Mesothelial cell of epicardium (in vitro differentiated cells): ENCODE results near the gene POTED. TPM values are rescaled to one million over a fixed set of nuclear protein-coding genes. Genes with fewer than 3 reads are reported as not detected.
"Not testable (repeated sequence)": the region's sequence is repeated elsewhere in the genome, so short reads cannot be mapped to it uniquely, and the experiment has no call there.

Experiments used
- DNase-seq, 2 experiments: peaks; one replicate each; pipeline ENCODE4 v3.0.0; 2021; ENCODE audit warnings: low spot score in 2 of 2; ENCODE audit not compliant: unreplicated experiment in 2 of 2
- H3K27ac Mint-ChIP-seq: 2 replicates; pipeline ENCODE4 v1.8.0; 2021; ENCODE audit warnings: mixed read lengths
- H3K27me3 Mint-ChIP-seq: 2 replicates; pipeline ENCODE4 v1.8.0; 2021; ENCODE audit warnings: low read depth, mixed read lengths
- H3K36me3 Mint-ChIP-seq: 2 replicates; pipeline ENCODE4 v1.8.0; 2021; ENCODE audit warnings: mixed read lengths
- H3K4me1 Mint-ChIP-seq: 2 replicates; pipeline ENCODE4 v1.8.0; 2021; ENCODE audit warnings: mixed read lengths
- H3K4me3 Mint-ChIP-seq: 2 replicates; pipeline ENCODE4 v1.8.0; 2021; ENCODE audit warnings: mild to moderate bottlenecking, moderate library complexity, mixed read lengths
- H3K9me3 Mint-ChIP-seq: 2 replicates; pipeline ENCODE4 v1.8.0; 2021; ENCODE audit warnings: mixed read lengths
- microRNA-seq: library from miRNA; unstranded; fragments of <30 nt; microRNA quantifications from one replicate; pipeline ENCODE4 v1.2.0, GENCODE V29; 2021; ENCODE audit warnings: inconsistent platforms, mixed read lengths
- total RNA-seq: library from RNA; stranded (reverse); gene quantifications from 3 replicates; pipeline ENCODE4 v1.2.1, GENCODE V29; 2021

Gene POTED
- not detected in 3 replicates for total RNA-seq

DNA sequence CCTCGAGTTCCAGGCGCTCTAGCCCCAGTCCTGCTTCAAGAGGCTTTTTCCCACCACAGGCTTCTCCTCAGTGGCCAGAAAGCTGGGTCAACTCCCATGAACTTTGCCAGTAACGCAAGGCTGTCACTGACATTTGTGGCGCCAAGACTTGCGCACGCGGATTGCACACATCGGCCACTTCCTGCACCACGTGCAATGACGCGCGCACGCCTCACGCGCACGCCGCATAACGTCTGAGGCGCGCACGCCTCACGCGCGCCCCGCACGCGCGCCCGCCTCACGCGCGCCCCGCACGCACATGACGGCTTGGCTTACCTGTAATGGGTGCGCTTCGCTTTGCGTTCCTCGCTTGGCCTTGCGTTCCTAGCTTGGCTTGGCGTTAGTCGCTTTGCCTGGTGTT lies at the start of gene POTED:
Gene POTED, plus strand, starts transcription at position 301 of the 400 bp plus-strand sequence. CDS start 452 bp downstream, outside the sequence.
- not testable (repeated sequence) for H3K36me3 Mint-ChIP-seq, H3K4me1 Mint-ChIP-seq, DNase-seq, H3K9me3 Mint-ChIP-seq, H3K27me3 Mint-ChIP-seq, H3K4me3 Mint-ChIP-seq, H3K27ac Mint-ChIP-seq

DNA sequence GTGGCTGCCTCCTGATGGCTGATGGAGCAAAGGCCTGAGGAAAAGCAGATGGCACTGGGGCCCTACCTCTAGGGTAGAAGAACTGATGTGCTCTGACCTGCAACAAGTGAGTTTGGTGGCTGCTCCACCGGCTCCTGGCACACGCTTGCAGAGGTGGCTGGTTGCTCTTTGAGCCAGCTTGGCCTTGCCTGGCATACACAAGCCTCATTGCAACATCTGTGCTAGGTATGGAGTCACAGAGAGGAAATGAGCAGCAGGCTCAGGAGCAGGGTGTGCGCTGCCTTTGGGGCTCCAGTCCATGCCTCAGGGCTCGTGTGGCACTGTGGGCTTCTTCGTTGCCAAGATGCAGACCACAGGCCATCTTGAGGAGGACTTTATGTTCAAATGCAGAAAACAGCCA lies 40.5 kb downstream of the POTED start:
- H3K4me1 Mint-ChIP-seq, H3K9me3 Mint-ChIP-seq, H3K4me3 Mint-ChIP-seq, H3K36me3 Mint-ChIP-seq, DNase-seq, H3K27ac Mint-ChIP-seq, H3K27me3 Mint-ChIP-seq: not testable (repeated sequence)

DNA sequence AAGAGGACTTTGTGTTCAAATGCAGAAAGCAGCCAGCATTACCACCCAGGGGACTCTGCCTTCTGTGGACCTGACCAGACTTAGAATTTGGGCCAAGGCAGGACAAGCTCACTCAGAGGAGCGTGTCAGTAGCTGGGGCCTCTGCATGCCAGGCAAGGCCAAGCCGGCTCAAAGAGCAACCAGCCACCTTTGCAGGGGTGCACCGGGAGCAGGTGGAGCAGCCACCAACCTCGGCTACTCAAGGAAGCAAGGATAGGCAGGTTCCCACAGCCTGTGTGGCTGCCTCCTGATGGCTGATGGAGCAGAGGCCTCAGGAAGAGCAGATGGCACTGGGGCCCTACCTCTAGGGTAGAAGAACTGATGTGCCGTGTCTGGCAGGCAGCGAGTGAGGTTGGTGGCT lies 42.2 kb downstream of the POTED start:
- H3K27me3 Mint-ChIP-seq, H3K4me1 Mint-ChIP-seq, H3K36me3 Mint-ChIP-seq, H3K4me3 Mint-ChIP-seq, H3K27ac Mint-ChIP-seq, DNase-seq, H3K9me3 Mint-ChIP-seq: not testable (repeated sequence)

Small RNA genes within 50 kb of the gene (microRNA-seq; reads per million reads assigned to microRNA genes)
- gene MIR3118-1: not detected
